H1 (cell line): ENCODE measurements around the gene TSFM. TPM values are rescaled to one million over a fixed set of nuclear protein-coding genes. Genes with fewer than 3 reads are reported as not detected.

Source experiments
- ATF2 ChIP-seq: IDR thresholded peaks from 2 replicates; pipeline ENCODE4 v1.6.1; 2012; ENCODE audit warnings: low read length, inconsistent platforms
- BCL11A ChIP-seq, 2 experiments: IDR thresholded peaks; one replicate each; pipeline ENCODE4 v1.6.1; 2011; ENCODE audit warnings: low read depth in 2 of 2, low read length in 2 of 2, mild to moderate bottlenecking in 2 of 2
- CEBPB ChIP-seq: IDR thresholded peaks from 2 replicates; pipeline ENCODE4 v1.6.1; 2012; ENCODE audit warnings: low read depth, low read length
- E2F6 ChIP-seq: IDR thresholded peaks from 2 replicates; pipeline ENCODE4 v1.6.1; 2012; ENCODE audit warnings: inconsistent platforms
- EP300 ChIP-seq, 2 experiments: IDR thresholded peaks; 1 replicate in 1 of 2; 2 replicates in 1 of 2; pipeline ENCODE4 v1.6.1; 2011 to 2012; ENCODE audit warnings: low read depth in 2 of 2, low read length in 2 of 2, mild to moderate bottlenecking in 2 of 2, borderline replicate concordance in 1 of 2, inconsistent platforms in 1 of 2, moderate library complexity in 1 of 2
- GABPA ChIP-seq: IDR thresholded peaks from 2 replicates; pipeline ENCODE4 v1.6.1; 2011; ENCODE audit warnings: mild to moderate bottlenecking, low read length, moderate library complexity, borderline replicate concordance; ENCODE audit not compliant: insufficient read depth
- GTF2F1 ChIP-seq: IDR thresholded peaks from 2 replicates; pipeline ENCODE4 v1.6.1; 2012; ENCODE audit warnings: low read depth, low read length, improper control_type of control experiment, borderline replicate concordance
- HDAC2 ChIP-seq, 2 experiments: fragments of 300-600 bp in 1 of 2; sonication (generic) in 1 of 2; IDR thresholded peaks; 2 replicates each; pipeline ENCODE4 v1.6.1; 2011 to 2012; ENCODE audit warnings: low read depth in 2 of 2, low read length in 2 of 2, mild to moderate bottlenecking in 2 of 2, moderate library complexity in 2 of 2, borderline replicate concordance in 1 of 2, inconsistent platforms in 1 of 2
- HDAC6 ChIP-seq: IDR thresholded peaks from one replicate; pipeline ENCODE4 v1.7.1; 2012; ENCODE audit warnings: low read depth, mild to moderate bottlenecking, inconsistent platforms, low read length, moderate library complexity
- JUND ChIP-seq: IDR thresholded peaks from 2 replicates; pipeline ENCODE4 v1.6.1; 2011; ENCODE audit warnings: mild to moderate bottlenecking, improper control_type of control experiment, low read length
- KDM4A ChIP-seq: IDR thresholded peaks from one replicate; pipeline ENCODE4 v1.7.1; 2012; ENCODE audit warnings: low read depth, mild to moderate bottlenecking, moderate library complexity, low read length, inconsistent platforms; ENCODE audit not compliant: severe bottlenecking
- POLR2A ChIP-seq, 2 experiments: IDR thresholded peaks; 1 replicate in 1 of 2; 2 replicates in 1 of 2; pipeline ENCODE4 v1.6.1; 2011; ENCODE audit warnings: low read depth in 2 of 2, low read length in 2 of 2, mild to moderate bottlenecking in 2 of 2; ENCODE audit errors: control extremely low read depth in 1 of 2
- RFX5 ChIP-seq: IDR thresholded peaks from 2 replicates; pipeline ENCODE4 v1.6.1; 2011; ENCODE audit warnings: low read depth, low read length, improper control_type of control experiment, borderline replicate concordance
- RNF2 ChIP-seq: fragments of 200-900, 300-1000 bp; sonication (generic); IDR thresholded peaks from 2 replicates; pipeline ENCODE4 v1.7.1; 2016; ENCODE audit warnings: borderline replicate concordance, low read depth, mild to moderate bottlenecking, antibody characterized with exemption, low read length; ENCODE audit not compliant: poor library complexity, severe bottlenecking; ENCODE audit errors: missing control alignments
- RXRA ChIP-seq: IDR thresholded peaks from 2 replicates; pipeline ENCODE4 v1.6.1; 2011; ENCODE audit warnings: low read depth, mild to moderate bottlenecking, low read length, moderate library complexity; ENCODE audit not compliant: insufficient read depth
- SIN3A ChIP-seq, 2 experiments: IDR thresholded peaks in 1 of 2; conservative IDR thresholded peaks in 1 of 2; 2 replicates each; pipeline ENCODE4 v1.6.1; 2011 to 2012; ENCODE audit warnings: low read length in 2 of 2, improper control_type of control experiment in 1 of 2, low read depth in 1 of 2, mild to moderate bottlenecking in 1 of 2
- TAF7 ChIP-seq: optimal IDR thresholded peaks from 2 replicates; pipeline ENCODE3; 2011; ENCODE audit warnings: low read depth, mild to moderate bottlenecking, inconsistent platforms, low read length, moderate library complexity, borderline replicate concordance
- TCF12 ChIP-seq: IDR thresholded peaks from 2 replicates; pipeline ENCODE4 v1.6.1; 2011; ENCODE audit warnings: low read depth, mild to moderate bottlenecking, low read length
- polyA plus RNA-seq, 7 experiments: library from polyadenylated mRNA; depleted of rRNA in 3 of 7; stranded (reverse) in 5 of 7; unstranded in 2 of 7; fragments of >200 nt in 5 of 7; fragments of 200-250 nt in 2 of 7; gene quantifications; 1 replicate in 5 of 7; 2 replicates in 1 of 7; 4 replicates in 1 of 7; pipeline versions ENCODE4 v1.2.1 to v1.2.3, GENCODE V29; 2011 to 2013; ENCODE audit warnings: missing spikeins in 2 of 7, mixed read lengths in 2 of 7
- total RNA-seq: library from RNA; stranded (reverse); fragmentation: NEBNext Ultra II Directional; extraction: Animal tissue kit (Norgen Biotek cat#: 25700); gene quantifications from 2 replicates; pipeline ENCODE4 v1.2.1, GENCODE V29; 2021
- TF ChIP-seq, protein P1 (sequence below): IDR thresholded peaks from 2 replicates; pipeline ENCODE4 v1.6.1; 2012; ENCODE audit warnings: inconsistent platforms

Gene TSFM
- total and polyA plus RNA-seq, 2 of the 8 experiments (the other 6 are each of a cell fraction or from before 2014, with no cell fraction given): 17.4 to 49.8 TPM

GRCh38 chr12:57751788-57752667 lies 30.6 kb upstream of the TSFM start, which contains the start of gene CDK4 (continued):
- TF ChIP-seq RNF2: no peak
- TF ChIP-seq SIN3A (conservative IDR thresholded peaks at IDR 0.05 in 1 of 2, IDR thresholded peaks at IDR 0.05 in 1 of 2; ENCODE audit: low read depth in 1 of 2, low read length in 2 of 2): peak; percentile 84 to 98; a peak in 3 of 4 replicates
- peak; percentile 79 for TF ChIP-seq POLR2A (IDR thresholded peaks at IDR 0.05; ENCODE audit: control extremely low read depth in 1 of 2, low read depth in 2 of 2, low read length in 2 of 2)
- TF ChIP-seq GABPA: no peak
- TF ChIP-seq, protein P1, sequence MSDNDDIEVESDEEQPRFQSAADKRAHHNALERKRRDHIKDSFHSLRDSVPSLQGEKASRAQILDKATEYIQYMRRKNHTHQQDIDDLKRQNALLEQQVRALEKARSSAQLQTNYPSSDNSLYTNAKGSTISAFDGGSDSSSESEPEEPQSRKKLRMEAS: peak; percentile 99
- peak; percentile 10 for TF ChIP-seq KDM4A
- no peak for TF ChIP-seq ATF2
- 0 out of 2 replicates have a peak, but pooled peaks have one; percentile 9 for TF ChIP-seq RXRA
- no peak for TF ChIP-seq TCF12
- TF ChIP-seq BCL11A (IDR thresholded peaks at IDR 0.05; ENCODE audit: low read depth in 2 of 2, low read length in 2 of 2): no peak
- TF ChIP-seq GTF2F1: peak; percentile 66; the same call in 1 of the 2 replicates
- peak in 1 of 2 experiments; percentile 76; a peak in 1 of 3 replicates for TF ChIP-seq EP300 (IDR thresholded peaks at IDR 0.05; ENCODE audit: borderline replicate concordance in 1 of 2, low read depth in 2 of 2, low read length in 2 of 2)
- 0 out of 2 replicates have a peak, but pooled peaks have one; percentile 32 for TF ChIP-seq JUND
- TF ChIP-seq TAF7: peak; percentile 68
- TF ChIP-seq CEBPB: no peak
- peak in 1 of 2 experiments; percentile 70; a peak in 1 of 4 replicates for TF ChIP-seq HDAC2 (IDR thresholded peaks at IDR 0.05; ENCODE audit: borderline replicate concordance in 1 of 2, low read depth in 2 of 2, low read length in 2 of 2)
- TF ChIP-seq HDAC6: no peak
- peak; percentile 94 for TF ChIP-seq E2F6
- TF ChIP-seq RFX5: peak; percentile 54; the same call in 1 of the 2 replicates
